ENCODE measurements around the gene ANO10.
"Not testable (repeated sequence)": the region's sequence is repeated elsewhere in the genome, so short reads cannot be mapped to it uniquely, and the experiment has no call there.

The ANO10 gene

GRCh38 chr3:43521941-43522340 is 99.9 kb downstream of the ANO10 start:
- no peak for DNase-seq (ENCODE audit: low read depth)

- DNase-seq (ENCODE audit: low read depth) = not testable (repeated sequence)
These were observed 103.3 kb downstream of the ANO10 start for GRCh38 chr3:43518515-43518914.

- no peak for DNase-seq (ENCODE audit: low read depth)
These were observed 105.7 kb downstream of the ANO10 start for GRCh38 chr3:43515970-43516635.

GRCh38 chr3:43515208-43515917 is 106.4 kb downstream of the ANO10 start:
- no peak for DNase-seq (ENCODE audit: low read depth)

GRCh38 chr3:43512754-43513404 is 108.9 kb downstream of the ANO10 start:
- no peak for DNase-seq (ENCODE audit: low read depth)

DNA sequence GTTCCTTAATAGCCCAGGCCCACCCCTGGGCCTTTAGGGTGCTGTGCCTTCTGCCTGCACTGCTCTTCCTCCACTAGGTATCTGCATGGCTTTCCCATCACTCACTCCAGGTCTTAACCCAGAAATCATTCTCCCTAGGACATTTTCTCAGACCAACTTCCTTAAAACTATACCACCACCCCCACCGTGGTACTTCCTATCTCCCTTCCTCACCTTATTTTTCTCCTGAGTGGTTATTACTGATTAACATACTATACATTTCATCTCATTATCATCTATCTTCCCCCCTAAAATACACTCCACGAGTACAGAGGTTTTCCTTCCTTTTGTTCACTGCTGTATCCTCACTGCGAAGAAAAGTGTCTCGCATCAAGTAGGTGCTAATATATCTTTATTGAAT is 115.2 kb downstream of the ANO10 start:
- no peak for DNase-seq (ENCODE audit: low read depth)

GRCh38 chr3:43505351-43505750 is 116.5 kb downstream of the ANO10 start:
- DNase-seq (ENCODE audit: low read depth) = no peak

- DNase-seq (ENCODE audit: low read depth) = no peak
These were observed 118.6 kb downstream of the ANO10 start for GRCh38 chr3:43503067-43503728.

DNA sequence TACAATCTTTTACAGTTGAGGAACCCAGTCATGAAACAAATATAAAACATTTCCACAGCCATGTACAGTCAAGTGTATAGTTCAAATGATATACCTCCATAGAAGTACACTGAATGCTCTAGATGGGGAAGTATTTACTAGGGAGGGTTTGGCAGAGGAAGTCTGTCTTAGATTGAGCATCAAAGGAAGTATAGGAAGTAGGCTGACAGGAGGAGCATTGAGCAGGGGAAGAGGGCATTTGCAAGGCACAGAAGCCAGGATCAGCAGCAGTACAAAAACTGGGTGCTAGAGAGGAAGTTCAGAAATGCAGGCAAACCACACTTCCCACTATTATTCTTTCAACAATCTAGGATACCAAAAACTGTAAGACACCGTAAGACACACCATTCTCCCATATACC is 122.6 kb downstream of the ANO10 start:
- no peak for DNase-seq (ENCODE audit: low read depth)

- DNase-seq (ENCODE audit: low read depth) = no peak
These were observed 123.9 kb downstream of the ANO10 start for GRCh38 chr3:43497905-43498365.

GRCh38 chr3:43497422-43497821 is 124.4 kb downstream of the ANO10 start:
- DNase-seq (ENCODE audit: low read depth) = no peak

DNA sequence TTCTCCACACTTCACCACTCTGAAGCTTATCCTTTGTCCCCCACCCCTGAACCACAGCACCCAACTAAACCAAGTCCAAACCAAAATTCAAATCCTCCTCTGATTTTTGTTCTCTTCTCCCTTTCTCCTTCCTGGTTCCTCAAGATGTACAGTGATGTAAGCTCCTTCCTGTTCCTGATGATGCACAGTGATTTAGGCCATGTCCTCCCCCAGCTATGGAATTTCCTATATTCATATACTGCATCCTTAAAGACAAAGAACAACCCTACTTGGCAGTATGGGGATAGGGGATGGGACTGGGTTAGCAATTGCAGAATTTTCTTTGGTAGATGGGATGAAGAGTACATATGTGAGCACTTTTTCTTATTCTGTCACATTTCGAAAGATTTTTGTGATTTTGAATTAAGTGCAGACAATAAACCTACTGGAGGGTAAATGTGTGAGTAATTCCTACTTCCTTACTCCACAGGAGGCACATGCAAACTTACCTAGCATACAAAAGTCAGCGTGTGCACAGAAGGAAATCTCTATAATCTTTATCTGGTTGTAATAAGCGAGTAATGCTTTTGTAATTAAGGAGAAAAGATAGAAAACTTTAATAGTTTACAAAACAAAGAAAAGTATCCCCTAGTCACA is 125.0 kb downstream of the ANO10 start:
- no peak for DNase-seq (ENCODE audit: low read depth)

DNA sequence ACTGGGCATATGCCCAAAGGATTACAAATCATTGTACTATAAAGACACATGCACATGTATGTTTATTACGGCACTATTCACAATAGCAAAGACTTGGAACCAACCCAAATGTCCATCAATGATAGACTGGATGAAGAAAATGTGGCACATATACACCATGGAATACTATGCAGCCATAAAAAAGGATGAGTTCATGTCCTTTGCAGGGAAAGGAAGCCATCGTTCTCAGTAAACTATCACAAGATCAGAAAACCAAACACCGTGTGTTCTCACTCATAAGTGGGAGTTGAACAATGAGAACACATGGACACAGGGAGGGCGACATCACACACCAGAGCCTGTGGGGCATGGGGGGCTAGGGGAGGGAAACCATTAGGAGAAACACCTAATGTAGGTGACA is 128.9 kb downstream of the ANO10 start:
- not testable (repeated sequence) for DNase-seq (ENCODE audit: low read depth)

DNA sequence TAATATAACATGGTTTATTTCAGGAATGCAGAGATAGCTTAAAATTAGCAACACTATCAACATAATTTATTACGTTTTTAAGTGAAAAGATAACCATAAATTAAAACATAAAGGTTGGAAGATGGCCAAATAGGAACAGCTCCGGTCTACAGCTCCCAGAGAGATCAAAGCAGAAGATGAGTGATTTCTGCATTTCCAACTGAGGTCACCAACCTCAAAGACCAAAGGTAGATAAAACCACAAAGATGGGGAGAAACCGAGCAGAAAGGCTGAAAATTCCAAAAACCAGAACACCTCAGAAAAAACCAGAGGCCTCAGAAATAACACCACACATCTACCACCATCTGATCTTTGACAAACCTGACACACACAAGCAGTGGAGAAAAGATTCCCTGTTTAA is 130.0 kb downstream of the ANO10 start:
- DNase-seq (ENCODE audit: low read depth) = not testable (repeated sequence)

- DNase-seq (ENCODE audit: low read depth) = no peak
These were observed 131.1 kb downstream of the ANO10 start for GRCh38 chr3:43490640-43491185.

DNA sequence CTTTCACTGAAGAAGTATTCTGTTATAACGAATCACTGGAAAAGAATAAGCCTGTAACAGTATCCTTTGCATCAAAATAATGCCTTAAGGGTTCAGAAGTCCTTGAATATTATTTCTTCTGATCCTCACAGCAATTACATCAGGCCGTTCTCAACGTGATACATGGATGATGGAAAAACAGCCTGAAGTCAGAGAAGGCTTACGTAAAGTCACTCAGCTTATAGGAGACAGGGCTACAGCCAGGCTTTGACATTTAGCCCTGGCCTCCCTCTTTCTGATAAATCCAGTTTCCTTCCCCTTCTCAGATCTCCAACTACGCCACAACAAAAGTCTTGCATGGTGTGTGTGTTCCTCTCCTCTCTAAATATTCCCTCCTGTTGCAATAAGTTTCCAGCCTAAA is 131.9 kb downstream of the ANO10 start:
- no peak for DNase-seq (ENCODE audit: low read depth)

- no peak for DNase-seq (ENCODE audit: low read depth)
These were observed 135.9 kb downstream of the ANO10 start for GRCh38 chr3:43485931-43486330.

DNA sequence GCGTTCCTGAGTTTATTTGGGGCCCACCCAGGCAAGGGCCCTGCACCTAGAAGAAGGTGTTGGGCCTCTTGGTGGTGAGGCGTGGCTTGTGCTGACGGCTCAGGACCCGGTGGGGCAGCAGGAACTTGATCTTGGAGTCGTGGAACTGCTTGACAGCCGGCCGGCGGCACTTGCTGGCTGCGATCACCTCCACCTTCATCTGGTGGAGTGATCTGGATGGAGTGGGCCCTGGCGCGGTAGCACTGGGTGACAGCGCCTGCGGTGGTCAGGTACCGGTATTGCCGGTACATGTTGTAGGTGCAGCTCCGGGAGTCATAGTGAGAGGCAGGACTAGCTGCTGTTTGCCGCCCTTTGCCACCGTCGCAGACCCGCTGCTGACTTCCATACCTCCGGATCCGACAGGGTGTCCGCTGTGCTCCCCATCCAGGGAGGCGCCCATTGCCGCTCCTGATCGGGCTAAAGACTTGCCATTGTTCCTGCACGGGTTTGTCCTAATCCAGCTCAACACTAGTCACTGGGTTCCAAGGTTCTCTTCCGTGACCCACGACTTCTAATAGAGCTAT is 136.8 kb downstream of the ANO10 start:
- no peak for DNase-seq (ENCODE audit: low read depth)

DNA sequence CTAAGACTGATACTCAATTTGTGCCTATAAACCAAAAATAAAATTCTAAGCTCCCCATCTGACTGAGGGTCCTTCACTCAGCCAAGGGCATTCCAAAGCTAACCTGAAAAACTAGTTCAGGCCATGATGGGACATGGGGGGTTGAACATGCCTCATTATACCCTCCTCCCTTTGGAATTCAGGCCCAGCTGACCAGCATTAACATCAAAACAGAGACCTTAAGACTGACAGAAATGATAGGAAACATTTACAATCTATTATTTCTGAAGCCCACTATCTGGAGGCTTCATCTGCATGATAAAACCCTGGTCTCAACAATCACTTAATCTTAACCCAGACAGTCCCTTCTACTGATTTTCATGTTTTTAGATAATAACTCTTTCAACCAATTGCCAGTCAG is 140.4 kb downstream of the ANO10 start:
- DNase-seq (ENCODE audit: low read depth) = no peak

- DNase-seq (ENCODE audit: low read depth) = not testable (repeated sequence)
These were observed 143.0 kb downstream of the ANO10 start for GRCh38 chr3:43478839-43479238.

DNA sequence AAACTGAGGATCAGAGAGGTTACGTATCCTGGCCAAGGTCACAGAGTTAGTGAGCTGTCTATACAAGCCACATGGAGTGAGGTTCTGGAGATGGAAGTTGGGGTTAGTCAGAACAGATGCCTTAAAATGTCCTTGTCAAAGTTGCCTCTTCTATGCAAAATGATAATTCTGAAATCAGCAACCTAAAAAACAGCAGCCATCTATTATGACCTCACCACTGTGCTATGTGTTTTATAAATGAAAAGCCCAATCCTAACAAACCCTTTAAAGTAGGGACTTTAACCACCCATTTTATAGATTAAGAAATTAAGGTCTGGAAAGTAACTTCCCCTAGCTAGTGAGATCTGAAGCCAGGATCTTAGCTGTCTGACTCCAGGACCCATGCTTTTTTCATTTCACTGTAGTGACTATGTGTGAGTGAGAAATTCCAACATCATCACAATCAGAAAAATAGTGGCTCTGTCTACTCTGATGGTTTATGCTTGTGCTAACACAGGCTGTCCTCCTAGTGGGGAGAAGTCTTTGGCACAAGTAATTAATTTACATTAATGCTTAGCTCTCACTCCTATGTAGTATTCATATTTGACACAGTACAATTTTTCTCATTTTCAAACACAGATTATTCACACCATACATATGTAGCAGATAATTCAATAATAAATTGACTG is 143.6 kb downstream of the ANO10 start:
- no peak for DNase-seq (ENCODE audit: low read depth)
